HFFc6 (cell line): Measurements from ENCODE around the gene PTPRR. TPM values are rescaled to one million over a fixed set of nuclear protein-coding genes. Genes with fewer than 3 reads are reported as not detected.

Source experiments
- DNase-seq: peaks from one replicate; pipeline ENCODE4 v3.0.0-alpha.2; 2018
- H3K27ac Mint-ChIP-seq: 2 replicates; pipeline ENCODE4 v1.8.0; 2020; ENCODE audit warnings: mild to moderate bottlenecking, mixed read lengths
- H3K27me3 Mint-ChIP-seq: 2 replicates; pipeline ENCODE4 v1.8.0; 2021; ENCODE audit warnings: mild to moderate bottlenecking, moderate library complexity, mixed read lengths; ENCODE audit not compliant: insufficient read depth
- H3K36me3 Mint-ChIP-seq: 2 replicates; pipeline ENCODE4 v1.8.0; 2021; ENCODE audit warnings: low read depth, mixed read lengths
- H3K4me1 Mint-ChIP-seq: 2 replicates; pipeline ENCODE4 v1.8.0; 2020; ENCODE audit warnings: low read depth, mixed read lengths
- H3K4me3 Mint-ChIP-seq: 2 replicates; pipeline ENCODE4 v1.8.0; 2020; ENCODE audit warnings: mild to moderate bottlenecking, moderate library complexity, mixed read lengths
- H3K9me3 Mint-ChIP-seq: 2 replicates; pipeline ENCODE4 v1.8.0; 2020; ENCODE audit warnings: mild to moderate bottlenecking, mixed read lengths
- CTCF ChIP-seq: fragments of 200-600 bp; sonication (generic); IDR thresholded peaks from 2 replicates; pipeline ENCODE4 v1.5.0; 2021; ENCODE audit warnings: antibody characterized with exemption, mild to moderate bottlenecking
- total RNA-seq, 6 experiments: library from RNA; stranded (reverse); fragmentation: NEBNext Ultra II Directional; extraction: Animal tissue kit (Norgen Biotek cat#: 25700); gene quantifications; 2 replicates in 1 of 6; 3 replicates in 5 of 6; pipeline ENCODE4 v1.2.3, GENCODE V29; 2021

PTPRR gene
- total RNA-seq, 6 experiments from 2014 or later: 0.40 to 1.1 (median 0.48) TPM

GRCh38 chr12:70590051-70590450 lies 330.5 kb downstream of the PTPRR start:
- Mint-ChIP-seq H3K27me3 (no peaks in the 10 kb centered on the region; the same call in 1 of the 2 replicates), H3K4me3 (no peak overlapping the region), H3K27ac (no peak overlapping the region), H3K9me3 (no peaks in the 10 kb centered on the region), H3K4me1 (peaks cover 20% of the 10 kb centered on the region), H3K36me3 (0 out of 2 replicates have a peak, but pooled peaks cover 5% of the 10 kb centered on the region)
- peak; percentile 97 for TF ChIP-seq CTCF
- peak; percentile 70 for DNase-seq

Other genes with a start within 250 kb of the PTPRR start
- gene TSPAN8, start 237.3 kb upstream of the PTPRR start, total RNA-seq: not detected